Endothelial cell of umbilical vein (primary cell): Measurements from ENCODE around the gene LDLRAD4. TPM values are rescaled to one million over a fixed set of nuclear protein-coding genes. Genes with fewer than 3 reads are reported as not detected.

Source experiments
- BruUV-seq: library from RNA; stranded (reverse); fragments of 400-500 nt; replicated peaks from 2 replicates; lab custom pipeline; 2021; lab: Mats Ljungman, UMichigan
- CTCF ChIA-PET: fragments of 300-600, 350-600 bp; sonication (Branson Sonifier 250); formaldehyde crosslinking; loops from one replicate; lab custom pipeline; 2021; ENCODE audit warnings: antibody characterized with exemption, inconsistent platforms; lab: Charles Lee
- POLR2A ChIA-PET: fragments of 300-600, 350-600 bp; sonication (Branson Sonifier 250); formaldehyde crosslinking; loops from one replicate; lab custom pipeline; 2021; ENCODE audit warnings: antibody characterized with exemption, inconsistent platforms; lab: Charles Lee
- DNase-seq: peaks from one replicate; pipeline ENCODE4 v3.0.0-alpha.2; 2011; ENCODE audit warnings: low read depth, low spot score
- FAIRE-seq: peaks from 2 replicates; lab custom pipeline; 2011; peaks lifted over from hg19 to GRCh38; lab: Jason Lieb, UNC
- H2AFZ ChIP-seq: 2 replicates; pipeline ENCODE4 v1.6.0; 2012; ENCODE audit warnings: low read depth, low read length, control low read depth, inconsistent platforms
- H3K27ac ChIP-seq: 2 replicates; pipeline ENCODE4 v1.5.1; 2011; ENCODE audit warnings: low read depth, mild to moderate bottlenecking, control low read depth, low read length, moderate library complexity; ENCODE audit not compliant: insufficient read depth
- H3K27me3 ChIP-seq, 2 experiments: 2 replicates each; pipeline versions ENCODE4 v1.6.0 to v1.6.1; 2011; ENCODE audit warnings: low read length in 2 of 2, mixed read lengths in 1 of 2; ENCODE audit not compliant: control insufficient read depth in 2 of 2, insufficient read depth in 2 of 2
- H3K36me3 ChIP-seq, 2 experiments: 2 replicates in 1 of 2; 3 replicates in 1 of 2; pipeline ENCODE4 v1.5.1; 2011; ENCODE audit warnings: low read length in 2 of 2, mild to moderate bottlenecking in 1 of 2, moderate library complexity in 1 of 2; ENCODE audit not compliant: control insufficient read depth in 2 of 2, insufficient read depth in 2 of 2; ENCODE audit errors: extremely low read depth in 1 of 2
- H3K4me1 ChIP-seq: 3 replicates; pipeline ENCODE4 v1.5.1; 2011; ENCODE audit warnings: mild to moderate bottlenecking, low read length; ENCODE audit not compliant: control insufficient read depth, insufficient read depth; ENCODE audit errors: extremely low read depth
- H3K4me2 ChIP-seq: 2 replicates; pipeline ENCODE4 v1.6.1; 2011; ENCODE audit warnings: low read length, control low read depth, mixed read lengths; ENCODE audit not compliant: insufficient read depth
- H3K4me3 ChIP-seq, 3 experiments: fragments of 200-600 bp in 1 of 3; sonication (generic), shearing (Covaris generic) in 1 of 3; replicated peaks in 1 of 3; 2 replicates each; pipeline ENCODE4 v1.5.1; 2011 to 2016; ENCODE audit warnings: control low read depth in 3 of 3, low read length in 3 of 3, mild to moderate bottlenecking in 2 of 3, inconsistent platforms in 1 of 3, low read depth in 1 of 3, moderate library complexity in 1 of 3; ENCODE audit not compliant: insufficient read depth in 1 of 3
- H3K79me2 ChIP-seq: 2 replicates; pipeline ENCODE4 v1.6.0; 2012; ENCODE audit warnings: low read length, inconsistent platforms; ENCODE audit not compliant: control insufficient read depth, insufficient read depth
- H3K9ac ChIP-seq: replicated peaks from 2 replicates; pipeline ENCODE3; 2011; ENCODE audit warnings: low read length, control low read depth; ENCODE audit not compliant: insufficient read depth; ENCODE audit errors: extremely low read depth
- H3K9me1 ChIP-seq: replicated peaks from 3 replicates; pipeline ENCODE4 v1.6.0; 2011; ENCODE audit warnings: mild to moderate bottlenecking, low read length; ENCODE audit not compliant: control insufficient read depth, insufficient read depth; ENCODE audit errors: extremely low read depth
- H3K9me3 ChIP-seq: replicated peaks from 2 replicates; pipeline ENCODE4 v1.5.1; 2012; ENCODE audit warnings: low read length, inconsistent platforms; ENCODE audit not compliant: control insufficient read depth, insufficient read depth
- H4K20me1 ChIP-seq: replicated peaks from 2 replicates; pipeline ENCODE3; 2011; ENCODE audit warnings: mild to moderate bottlenecking, low read length; ENCODE audit not compliant: control insufficient read depth, insufficient read depth; ENCODE audit errors: extremely low read depth
- CTCF ChIP-seq, 2 donors: IDR thresholded peaks; 1 replicate in 1 of 2; 2 replicates in 1 of 2; pipeline ENCODE4 v1.5.1; 2011; ENCODE audit warnings: low read length in 2 of 2, mild to moderate bottlenecking in 2 of 2, moderate library complexity in 2 of 2, control low read depth in 1 of 2, inconsistent platforms in 1 of 2, low read depth in 1 of 2; ENCODE audit not compliant: insufficient read depth in 1 of 2; ENCODE audit errors: extremely low read depth in 1 of 2
- EZH2 ChIP-seq: IDR thresholded peaks from 2 replicates; pipeline ENCODE4 v1.6.1; 2012; ENCODE audit warnings: borderline replicate concordance, low read depth, mild to moderate bottlenecking, moderate library complexity, low read length, inconsistent platforms; ENCODE audit not compliant: severe bottlenecking
- GATA2 ChIP-seq: IDR thresholded peaks from 2 replicates; pipeline ENCODE4 v1.7.0; 2011; ENCODE audit warnings: low read depth, mild to moderate bottlenecking, moderate library complexity, mixed read lengths, low read length; ENCODE audit not compliant: insufficient read length, insufficient read depth
- MAX ChIP-seq: IDR thresholded peaks from 2 replicates; pipeline ENCODE4 v1.6.1; 2011; ENCODE audit not compliant: insufficient read depth, insufficient read length
- POLR2AphosphoS5 ChIP-seq: IDR thresholded peaks from 2 replicates; pipeline ENCODE4 v1.6.1; 2012; ENCODE audit warnings: low read depth, mild to moderate bottlenecking, control low read depth, low read length, moderate library complexity; ENCODE audit not compliant: insufficient read depth
- dilution Hi-C: fragments of 300-500 bp; cut with MboI; formaldehyde crosslinking; loops from one replicate; pipeline ENCODE4 v1.15.0; 2019; ENCODE audit warnings: low sequenced_read_pairs; ENCODE audit not compliant: extremely low pct_ligation_motif_present
- intact Hi-C: fragments of 100-400 bp; cut with micrococcal nuclease; formaldehyde crosslinking; loops from one replicate; pipeline ENCODE4 v1.10.0; 2022
- polyA plus RNA-seq, 4 experiments: library from polyadenylated mRNA; depleted of rRNA in 3 of 4; stranded (reverse) in 3 of 4; unstranded in 1 of 4; fragments of >200 nt; gene quantifications; 2 replicates each; pipeline versions ENCODE4 v1.2.1 to v1.2.3, GENCODE V29; 2011 to 2012; ENCODE audit warnings: missing spikeins in 1 of 4
- total RNA-seq: library from RNA; stranded (reverse); gene quantifications from 2 replicates; pipeline ENCODE4 v1.2.3, GENCODE V29; 2021

Gene LDLRAD4
- total and polyA plus RNA-seq, 2 donors (not counting 3 experiments of a cell fraction or from before 2014, with no cell fraction given), result 5.2 to 6.5 TPM

GRCh38 chr18:13211534-13211933, 7.0 kb upstream of the LDLRAD4 start:
- TF ChIP-seq EZH2, result no peak
- TF ChIP-seq CTCF (IDR thresholded peaks at IDR 0.05; ENCODE audit: extremely low read depth in 1 of 2, insufficient read depth in 1 of 2, low read depth in 1 of 2, low read length in 2 of 2), result no peak
- TF ChIP-seq POLR2AphosphoS5, result no peak
- TF ChIP-seq MAX, result no peak
- TF ChIP-seq GATA2, result no peak
- Histone ChIP-seq H3K9me1 (no peaks in the 10 kb centered on the region), H2AFZ (no peak overlapping the region), H3K27ac (no peak overlapping the region), H3K4me1 (no peaks in the 10 kb centered on the region), H3K79me2 (no peaks in the 10 kb centered on the region), H3K4me2 (no peak overlapping the region), H4K20me1 (no peaks in the 10 kb centered on the region), H3K4me3 (no peak overlapping the region), H3K9ac (no peak overlapping the region), H3K36me3 (no peaks in the 10 kb centered on the region), H3K27me3 (peaks cover 7 to 28% of the 10 kb centered on the region in 2 experiments), H3K9me3 (no peaks in the 10 kb centered on the region)
- ChIA-PET POLR2A (no interaction called here), CTCF (interaction anchor here (0.8 to 1.8 kb wide), 4 partner anchors 52 to 319 kb away, joined by 3 to 7 read pairs (median 4); no protein-coding TSS in a partner anchor)
- intact Hi-C loops (no loop called here), dilution Hi-C loops (no loop called here)
- FAIRE-seq (no peak), DNase-seq (no peak)
- BruUV-seq, result no TSS peak
